SK-N-SH treated with all-trans-retinoic acid at 6 μM for 48 hours (cell line): ENCODE measurements around the gene TAS2R60.

Experiments
- ATAC-seq: fragments of 200-7000 bp; cut with Tn5 transposase; 3 replicates; pipeline ENCODE4 v1.9.1; 2020; ENCODE audit warnings: mild to moderate bottlenecking, moderate library complexity
- ARNTL ChIP-seq: fragments of 450-650 bp; formaldehyde crosslinking; IDR thresholded peaks from 2 replicates; pipeline ENCODE4 v1.5.0; 2020; ENCODE audit warnings: low read depth, mild to moderate bottlenecking, moderate library complexity, borderline replicate concordance
- BACH2 ChIP-seq: fragments of 250-450 bp; sonication (Bioruptor Pico); IDR thresholded peaks from 2 replicates; pipeline ENCODE4 v1.9.0; 2021; ENCODE audit warnings: mild to moderate bottlenecking, borderline replicate concordance
- CSDC2 ChIP-seq: fragments of 250-450 bp; sonication (Bioruptor Pico); IDR thresholded peaks from 2 replicates; pipeline ENCODE4 v1.5.0; 2020; ENCODE audit warnings: mild to moderate bottlenecking, moderate library complexity
- GLIS3 ChIP-seq: fragments of 250-450 bp; sonication (Bioruptor Pico); IDR thresholded peaks from 2 replicates; pipeline ENCODE4 v1.5.0; 2020; ENCODE audit warnings: mild to moderate bottlenecking, moderate library complexity
- ISL1 ChIP-seq: fragments of 250-450 bp; sonication (Bioruptor Pico); IDR thresholded peaks from 2 replicates; pipeline ENCODE4 v2.1.2; 2022; ENCODE audit warnings: mild to moderate bottlenecking, moderate library complexity
- OSR1 ChIP-seq: fragments of 250-450 bp; sonication (Bioruptor Pico); IDR thresholded peaks from 2 replicates; pipeline ENCODE4 v1.8.0; 2022; ENCODE audit warnings: moderate library complexity, mild to moderate bottlenecking, inconsistent platforms
- PPARA ChIP-seq: fragments of 250-450 bp; sonication (Bioruptor Pico); IDR thresholded peaks from 2 replicates; pipeline ENCODE4 v1.5.0; 2020; ENCODE audit warnings: mild to moderate bottlenecking, borderline replicate concordance
- RARB ChIP-seq: fragments of 250-450 bp; sonication (Bioruptor Pico); IDR thresholded peaks from 2 replicates; pipeline ENCODE4 v1.8.0; 2021; ENCODE audit warnings: mild to moderate bottlenecking, moderate library complexity
- SNAI2 ChIP-seq: fragments of 250-450 bp; sonication (Bioruptor Pico); IDR thresholded peaks from 2 replicates; pipeline ENCODE4 v1.5.0; 2020; ENCODE audit warnings: mild to moderate bottlenecking, moderate library complexity
- TCF4 ChIP-seq: fragments of 250-450 bp; sonication (Bioruptor Pico); IDR thresholded peaks from 2 replicates; pipeline ENCODE4 v1.8.0; 2021; ENCODE audit warnings: mild to moderate bottlenecking, moderate library complexity, borderline replicate concordance
- TOX ChIP-seq: fragments of 250-450 bp; sonication (Bioruptor Pico); IDR thresholded peaks from 2 replicates; pipeline ENCODE4 v1.8.0; 2021; ENCODE audit warnings: mild to moderate bottlenecking, moderate library complexity, borderline replicate concordance
- ZC3H10 ChIP-seq: fragments of 250-450 bp; sonication (Bioruptor Pico); IDR thresholded peaks from 2 replicates; pipeline ENCODE4 v1.5.1; 2021; ENCODE audit warnings: mild to moderate bottlenecking, moderate library complexity
- ZFP30 ChIP-seq: fragments of 450-650 bp; formaldehyde crosslinking; IDR thresholded peaks from 2 replicates; pipeline ENCODE4 v1.5.0; 2022; ENCODE audit warnings: mild to moderate bottlenecking, moderate library complexity
- ZNF70 ChIP-seq: fragments of 450-650 bp; formaldehyde crosslinking; IDR thresholded peaks from 2 replicates; pipeline ENCODE4 v1.5.0; 2020; ENCODE audit warnings: mild to moderate bottlenecking, moderate library complexity
- TF ChIP-seq, protein P1 (sequence below): fragments of 250-450 bp; sonication (Bioruptor Pico); IDR thresholded peaks from 2 replicates; pipeline ENCODE4 v1.5.1; 2020; ENCODE audit warnings: low read depth, mild to moderate bottlenecking, moderate library complexity
- TF ChIP-seq, protein P2 (sequence below): fragments of 250-450 bp; sonication (Bioruptor Pico); IDR thresholded peaks from 2 replicates; pipeline ENCODE4 v1.8.0; 2020; ENCODE audit warnings: mild to moderate bottlenecking, moderate library complexity, borderline replicate concordance
- TF ChIP-seq, protein P3 (sequence below): fragments of 250-450 bp; sonication (Bioruptor Pico); IDR thresholded peaks from 2 replicates; pipeline ENCODE4 v1.8.0; 2021; ENCODE audit warnings: low read depth, mild to moderate bottlenecking, moderate library complexity, borderline replicate concordance
- TF ChIP-seq, protein P4 (sequence below): fragments of 250-450 bp; sonication (Bioruptor Pico); IDR thresholded peaks from 2 replicates; pipeline ENCODE4 v1.5.1; 2021; ENCODE audit warnings: mild to moderate bottlenecking, moderate library complexity
- TF ChIP-seq, protein P5 (sequence below): fragments of 250-450 bp; sonication (Bioruptor Pico); IDR thresholded peaks from 2 replicates; pipeline ENCODE4 v1.5.0; 2020; ENCODE audit warnings: mild to moderate bottlenecking, moderate library complexity

The TAS2R60 gene

DNA sequence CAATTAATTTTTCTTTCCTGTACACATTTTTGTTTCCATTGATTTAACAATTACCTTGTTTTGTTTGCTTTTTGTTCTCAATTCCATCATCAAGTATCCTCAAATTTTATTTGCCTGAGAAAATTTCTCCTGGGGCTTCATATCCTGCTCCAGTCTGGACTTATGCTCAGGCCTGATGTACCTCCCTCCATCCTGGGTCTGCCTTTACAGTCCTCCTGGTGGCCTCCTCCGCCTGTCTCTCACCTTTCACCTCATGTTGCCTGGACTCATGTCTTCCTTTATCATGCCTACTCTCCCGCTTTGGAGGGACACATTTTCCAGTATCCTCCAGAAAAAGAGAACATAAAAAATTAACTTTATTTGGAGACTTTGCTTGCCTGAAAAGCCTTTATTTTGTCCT lies 12.1 kb upstream of the TAS2R60 start:
- ATAC-seq, result peak; percentile 18; the same call in 1 of the 3 replicates
- TF ChIP-seq TOX, result no peak
- no peak for TF ChIP-seq ZNF70 (CRISPR knock-in tag)
- no peak for TF ChIP-seq TCF4 (CRISPR knock-in tag)
- TF ChIP-seq, protein P1, sequence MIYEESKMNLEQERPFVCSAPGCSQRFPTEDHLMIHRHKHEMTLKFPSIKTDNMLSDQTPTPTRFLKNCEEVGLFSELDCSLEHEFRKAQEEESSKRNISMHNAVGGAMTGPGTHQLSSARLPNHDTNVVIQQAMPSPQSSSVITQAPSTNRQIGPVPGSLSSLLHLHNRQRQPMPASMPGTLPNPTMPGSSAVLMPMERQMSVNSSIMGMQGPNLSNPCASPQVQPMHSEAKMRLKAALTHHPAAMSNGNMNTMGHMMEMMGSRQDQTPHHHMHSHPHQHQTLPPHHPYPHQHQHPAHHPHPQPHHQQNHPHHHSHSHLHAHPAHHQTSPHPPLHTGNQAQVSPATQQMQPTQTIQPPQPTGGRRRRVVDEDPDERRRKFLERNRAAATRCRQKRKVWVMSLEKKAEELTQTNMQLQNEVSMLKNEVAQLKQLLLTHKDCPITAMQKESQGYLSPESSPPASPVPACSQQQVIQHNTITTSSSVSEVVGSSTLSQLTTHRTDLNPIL (CRISPR knock-in tag), result no peak
- no peak for TF ChIP-seq RARB (CRISPR knock-in tag)
- no peak for TF ChIP-seq SNAI2
- TF ChIP-seq OSR1 (CRISPR knock-in tag), result no peak
- TF ChIP-seq, protein P2, sequence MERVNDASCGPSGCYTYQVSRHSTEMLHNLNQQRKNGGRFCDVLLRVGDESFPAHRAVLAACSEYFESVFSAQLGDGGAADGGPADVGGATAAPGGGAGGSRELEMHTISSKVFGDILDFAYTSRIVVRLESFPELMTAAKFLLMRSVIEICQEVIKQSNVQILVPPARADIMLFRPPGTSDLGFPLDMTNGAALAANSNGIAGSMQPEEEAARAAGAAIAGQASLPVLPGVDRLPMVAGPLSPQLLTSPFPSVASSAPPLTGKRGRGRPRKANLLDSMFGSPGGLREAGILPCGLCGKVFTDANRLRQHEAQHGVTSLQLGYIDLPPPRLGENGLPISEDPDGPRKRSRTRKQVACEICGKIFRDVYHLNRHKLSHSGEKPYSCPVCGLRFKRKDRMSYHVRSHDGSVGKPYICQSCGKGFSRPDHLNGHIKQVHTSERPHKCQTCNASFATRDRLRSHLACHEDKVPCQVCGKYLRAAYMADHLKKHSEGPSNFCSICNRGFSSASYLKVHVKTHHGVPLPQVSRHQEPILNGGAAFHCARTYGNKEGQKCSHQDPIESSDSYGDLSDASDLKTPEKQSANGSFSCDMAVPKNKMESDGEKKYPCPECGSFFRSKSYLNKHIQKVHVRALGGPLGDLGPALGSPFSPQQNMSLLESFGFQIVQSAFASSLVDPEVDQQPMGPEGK (CRISPR knock-in tag), result no peak
- TF ChIP-seq GLIS3 (CRISPR knock-in tag), result no peak
- no peak for TF ChIP-seq PPARA

DNA sequence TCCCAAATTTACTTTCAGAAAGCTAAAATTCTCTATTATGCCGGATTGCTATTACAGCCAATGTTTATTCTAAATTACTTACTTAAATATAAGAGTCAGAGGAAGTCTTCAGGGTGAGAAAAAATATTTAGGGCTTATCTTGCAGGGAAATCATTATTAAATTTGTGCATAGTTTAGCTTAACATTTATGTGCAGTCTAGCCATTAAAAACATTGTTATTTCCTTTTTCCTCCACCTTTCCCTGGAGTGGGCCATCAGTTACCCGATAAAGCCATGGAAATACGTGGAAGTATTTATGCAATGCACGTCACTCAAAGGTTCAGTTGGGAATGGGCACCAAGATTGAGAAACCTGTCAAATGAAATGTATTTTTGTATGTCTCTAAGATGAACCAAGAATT lies 9.5 kb upstream of the TAS2R60 start:
- TF ChIP-seq ZNF70 (CRISPR knock-in tag) (no peak), ZC3H10 (CRISPR knock-in tag) (no peak)
- TF ChIP-seq, protein P3, sequence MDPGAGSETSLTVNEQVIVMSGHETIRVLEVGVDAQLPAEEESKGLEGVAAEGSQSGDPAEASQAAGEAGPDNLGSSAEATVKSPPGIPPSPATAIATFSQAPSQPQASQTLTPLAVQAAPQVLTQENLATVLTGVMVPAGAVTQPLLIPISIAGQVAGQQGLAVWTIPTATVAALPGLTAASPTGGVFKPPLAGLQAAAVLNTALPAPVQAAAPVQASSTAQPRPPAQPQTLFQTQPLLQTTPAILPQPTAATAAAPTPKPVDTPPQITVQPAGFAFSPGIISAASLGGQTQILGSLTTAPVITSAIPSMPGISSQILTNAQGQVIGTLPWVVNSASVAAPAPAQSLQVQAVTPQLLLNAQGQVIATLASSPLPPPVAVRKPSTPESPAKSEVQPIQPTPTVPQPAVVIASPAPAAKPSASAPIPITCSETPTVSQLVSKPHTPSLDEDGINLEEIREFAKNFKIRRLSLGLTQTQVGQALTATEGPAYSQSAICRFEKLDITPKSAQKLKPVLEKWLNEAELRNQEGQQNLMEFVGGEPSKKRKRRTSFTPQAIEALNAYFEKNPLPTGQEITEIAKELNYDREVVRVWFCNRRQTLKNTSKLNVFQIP (CRISPR knock-in tag), result no peak
- ATAC-seq, result no peak

DNA sequence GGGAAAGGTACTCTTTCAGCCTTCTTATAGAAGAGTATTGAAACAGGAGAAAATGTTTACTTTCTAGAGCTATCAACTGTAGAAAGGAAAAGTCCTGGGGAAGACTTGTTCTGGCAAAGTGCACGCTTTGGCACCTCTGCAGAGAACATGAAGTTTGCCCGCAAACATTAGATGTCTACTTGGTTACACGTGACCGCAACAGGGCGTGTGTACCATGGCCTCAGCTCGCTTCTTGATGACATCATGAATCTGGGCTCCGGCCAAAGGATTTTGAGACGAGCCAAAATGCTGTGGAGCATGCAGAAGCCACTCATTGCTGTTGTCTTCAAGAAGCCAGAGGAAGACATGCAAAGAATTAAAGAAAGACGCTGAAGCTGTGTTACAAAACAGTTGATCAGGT lies 8.6 kb upstream of the TAS2R60 start:
- ATAC-seq, result no peak
- TF ChIP-seq, protein P4, sequence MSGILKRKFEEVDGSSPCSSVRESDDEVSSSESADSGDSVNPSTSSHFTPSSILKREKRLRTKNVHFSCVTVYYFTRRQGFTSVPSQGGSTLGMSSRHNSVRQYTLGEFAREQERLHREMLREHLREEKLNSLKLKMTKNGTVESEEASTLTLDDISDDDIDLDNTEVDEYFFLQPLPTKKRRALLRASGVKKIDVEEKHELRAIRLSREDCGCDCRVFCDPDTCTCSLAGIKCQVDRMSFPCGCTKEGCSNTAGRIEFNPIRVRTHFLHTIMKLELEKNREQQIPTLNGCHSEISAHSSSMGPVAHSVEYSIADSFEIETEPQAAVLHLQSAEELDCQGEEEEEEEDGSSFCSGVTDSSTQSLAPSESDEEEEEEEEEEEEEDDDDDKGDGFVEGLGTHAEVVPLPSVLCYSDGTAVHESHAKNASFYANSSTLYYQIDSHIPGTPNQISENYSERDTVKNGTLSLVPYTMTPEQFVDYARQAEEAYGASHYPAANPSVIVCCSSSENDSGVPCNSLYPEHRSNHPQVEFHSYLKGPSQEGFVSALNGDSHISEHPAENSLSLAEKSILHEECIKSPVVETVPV (CRISPR knock-in tag), result no peak
- TF ChIP-seq ZFP30 (no peak), SNAI2 (no peak), ZC3H10 (CRISPR knock-in tag) (no peak), ISL1 (CRISPR knock-in tag) (no peak), ZNF70 (CRISPR knock-in tag) (no peak), CSDC2 (CRISPR knock-in tag) (no peak), OSR1 (CRISPR knock-in tag) (no peak), PPARA (no peak), ARNTL (no peak), BACH2 (no peak)
- TF ChIP-seq, protein P5, sequence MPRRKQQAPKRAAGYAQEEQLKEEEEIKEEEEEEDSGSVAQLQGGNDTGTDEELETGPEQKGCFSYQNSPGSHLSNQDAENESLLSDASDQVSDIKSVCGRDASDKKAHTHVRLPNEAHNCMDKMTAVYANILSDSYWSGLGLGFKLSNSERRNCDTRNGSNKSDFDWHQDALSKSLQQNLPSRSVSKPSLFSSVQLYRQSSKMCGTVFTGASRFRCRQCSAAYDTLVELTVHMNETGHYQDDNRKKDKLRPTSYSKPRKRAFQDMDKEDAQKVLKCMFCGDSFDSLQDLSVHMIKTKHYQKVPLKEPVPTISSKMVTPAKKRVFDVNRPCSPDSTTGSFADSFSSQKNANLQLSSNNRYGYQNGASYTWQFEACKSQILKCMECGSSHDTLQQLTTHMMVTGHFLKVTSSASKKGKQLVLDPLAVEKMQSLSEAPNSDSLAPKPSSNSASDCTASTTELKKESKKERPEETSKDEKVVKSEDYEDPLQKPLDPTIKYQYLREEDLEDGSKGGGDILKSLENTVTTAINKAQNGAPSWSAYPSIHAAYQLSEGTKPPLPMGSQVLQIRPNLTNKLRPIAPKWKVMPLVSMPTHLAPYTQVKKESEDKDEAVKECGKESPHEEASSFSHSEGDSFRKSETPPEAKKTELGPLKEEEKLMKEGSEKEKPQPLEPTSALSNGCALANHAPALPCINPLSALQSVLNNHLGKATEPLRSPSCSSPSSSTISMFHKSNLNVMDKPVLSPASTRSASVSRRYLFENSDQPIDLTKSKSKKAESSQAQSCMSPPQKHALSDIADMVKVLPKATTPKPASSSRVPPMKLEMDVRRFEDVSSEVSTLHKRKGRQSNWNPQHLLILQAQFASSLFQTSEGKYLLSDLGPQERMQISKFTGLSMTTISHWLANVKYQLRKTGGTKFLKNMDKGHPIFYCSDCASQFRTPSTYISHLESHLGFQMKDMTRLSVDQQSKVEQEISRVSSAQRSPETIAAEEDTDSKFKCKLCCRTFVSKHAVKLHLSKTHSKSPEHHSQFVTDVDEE (CRISPR knock-in tag), result no peak
- TF ChIP-seq, protein P2 (CRISPR knock-in tag), result no peak
